Embryonic facial prominence (tissue), 1 donor: ENCODE results near the gene MAST4.

Source experiments
- DNase-seq: peaks from one replicate; pipeline ENCODE4 v3.0.0-alpha.2; 2016; ENCODE audit errors: extremely low spot score

The MAST4 gene

DNA sequence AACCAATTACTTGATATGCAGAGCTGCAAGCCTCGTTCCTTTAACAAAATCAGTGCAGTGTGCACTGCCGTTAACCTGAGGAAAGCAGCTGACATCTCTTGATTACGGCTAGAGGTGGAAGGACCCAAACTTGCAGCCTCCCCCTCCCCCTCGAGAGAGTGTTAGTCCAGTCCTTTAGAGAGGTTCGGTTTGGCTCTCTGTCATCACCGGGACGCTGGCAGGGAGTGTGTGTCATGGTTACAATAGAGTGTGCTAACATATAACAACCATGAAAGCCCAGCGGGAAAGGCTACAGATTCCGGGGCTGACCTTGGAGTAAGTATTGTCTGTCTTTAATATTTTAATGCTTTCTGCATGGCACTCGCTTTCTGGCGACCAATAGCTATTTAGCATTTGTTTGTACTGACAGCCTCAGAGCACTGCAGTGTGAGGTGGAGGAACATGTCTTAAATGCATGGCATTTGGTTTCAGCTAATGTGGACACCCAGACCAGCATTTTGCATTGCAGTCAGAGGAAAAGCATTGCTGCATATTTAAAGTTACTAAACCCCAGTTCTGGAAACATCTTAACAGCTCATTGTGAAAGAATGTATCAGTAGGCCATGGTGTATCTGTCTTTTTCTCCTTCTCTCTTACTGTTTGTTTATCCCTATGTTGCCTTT is 362.9 kb downstream of the MAST4 start:
- DNase-seq, result no peak

- no peak for DNase-seq
These were observed 363.5 kb downstream of the MAST4 start for GRCh38 chr5:66959653-66960052.

- no peak for DNase-seq
These were observed 364.4 kb downstream of the MAST4 start for GRCh38 chr5:66960369-66961137.

GRCh38 chr5:66963559-66963971 is 367.4 kb downstream of the MAST4 start:
- no peak for DNase-seq

DNA sequence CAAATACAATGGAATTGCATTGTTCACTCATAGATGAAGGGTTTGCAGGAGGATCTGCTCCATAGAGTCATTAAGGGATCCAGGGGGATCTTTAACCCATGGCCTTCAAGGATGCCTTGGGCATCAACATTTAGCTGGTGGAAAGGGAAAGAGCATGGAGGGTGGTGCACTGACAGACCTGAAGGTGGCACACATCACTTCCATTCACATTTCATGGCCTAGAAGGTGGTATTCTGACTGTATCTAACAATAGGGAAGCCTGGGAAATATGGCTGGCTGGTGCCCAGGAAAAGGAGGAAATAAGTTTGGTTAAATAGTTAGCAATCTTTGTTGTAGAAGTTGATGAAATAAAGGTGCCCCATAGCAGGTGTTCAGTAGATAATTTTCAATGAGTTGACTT is 370.2 kb downstream of the MAST4 start:
- DNase-seq, result no peak

DNA sequence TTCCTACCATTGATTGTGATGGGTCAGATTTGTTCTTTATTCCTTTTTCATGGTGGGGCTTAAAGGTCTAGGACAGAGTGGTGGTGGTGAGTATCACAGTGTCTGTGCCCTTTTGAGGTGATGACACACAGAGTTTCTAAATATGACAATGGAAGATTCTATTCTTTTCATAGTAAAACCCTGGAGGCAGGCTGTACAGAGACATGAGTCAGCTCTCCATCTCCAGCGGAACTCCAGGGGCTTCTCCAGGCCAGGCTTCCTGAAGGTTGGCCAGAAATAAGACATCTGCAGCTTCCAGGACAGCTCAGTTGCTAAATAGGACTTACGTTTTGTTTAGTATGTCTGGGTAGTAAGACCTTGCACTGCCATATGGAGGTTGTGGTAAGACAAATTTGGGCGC is 370.9 kb downstream of the MAST4 start:
- no peak for DNase-seq

DNA sequence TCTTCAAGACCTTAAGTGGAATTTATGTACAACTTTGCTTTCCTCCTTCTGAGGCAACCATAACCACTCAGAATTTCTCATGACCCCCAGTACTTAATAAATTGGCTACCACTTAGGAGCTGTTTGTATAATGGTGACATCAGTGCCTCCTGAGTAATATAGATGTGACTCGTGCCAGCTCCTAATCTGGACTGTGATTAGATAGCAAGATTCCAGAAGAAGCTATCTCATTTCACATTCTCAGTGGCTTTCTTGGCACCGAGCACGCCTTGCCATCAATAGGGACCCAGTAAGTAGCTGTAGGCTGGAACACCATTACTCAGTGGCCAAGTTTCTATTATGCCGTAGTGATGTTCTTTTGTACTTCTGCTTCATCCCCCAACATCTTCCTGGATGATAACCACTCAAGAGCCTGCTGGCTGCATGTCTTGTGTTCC is 371.7 kb downstream of the MAST4 start:
- DNase-seq, result no peak

DNA sequence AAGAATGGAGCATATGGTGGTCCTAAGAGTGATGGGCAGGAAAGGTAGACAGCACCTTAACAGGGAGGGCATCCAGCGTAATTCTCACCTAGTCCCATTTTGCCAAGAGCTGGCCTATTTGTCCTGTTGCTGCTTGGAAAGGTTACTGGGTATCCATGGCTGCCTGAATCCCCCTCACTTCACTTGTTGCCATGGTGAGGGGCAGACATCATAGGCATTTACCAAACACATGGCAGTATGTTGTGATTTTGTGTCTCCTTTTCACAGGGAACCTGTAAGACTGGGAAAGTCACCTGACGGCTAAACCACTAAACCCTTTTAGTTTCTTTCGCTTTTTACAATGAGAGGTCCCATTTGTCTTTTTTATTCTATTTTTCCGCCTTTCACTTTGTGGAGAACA is 373.3 kb downstream of the MAST4 start:
- no peak for DNase-seq

GRCh38 chr5:66969963-66970362 is 373.8 kb downstream of the MAST4 start:
- no peak for DNase-seq

- no peak for DNase-seq
These were observed 375.8 kb downstream of the MAST4 start for GRCh38 chr5:66972004-66972403.

DNA sequence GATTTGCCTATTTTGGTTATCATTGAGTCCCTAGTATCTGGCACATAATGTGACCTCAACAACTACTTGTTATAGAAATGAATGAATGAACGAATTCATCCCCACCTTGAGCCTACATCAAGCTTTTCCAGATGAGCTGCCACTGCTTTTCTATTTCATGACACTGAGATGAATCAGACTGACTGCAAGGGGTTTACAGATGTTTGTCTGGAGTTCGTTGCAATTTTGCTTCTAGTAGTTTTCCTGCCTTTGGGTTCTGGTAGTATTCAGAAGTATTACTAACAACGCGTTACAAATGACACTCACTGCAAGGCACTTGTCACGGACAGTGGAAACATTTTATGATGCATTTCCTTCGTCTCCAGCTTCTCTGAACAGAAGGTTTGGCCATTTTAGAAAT is 378.1 kb downstream of the MAST4 start:
- DNase-seq, result no peak

- no peak for DNase-seq
These were observed 379.9 kb downstream of the MAST4 start for GRCh38 chr5:66976108-66976507.

- DNase-seq, result no peak
These were observed 383.5 kb downstream of the MAST4 start for GRCh38 chr5:66979738-66980137.

- DNase-seq, result no peak
These were observed 385.3 kb downstream of the MAST4 start for GRCh38 chr5:66981266-66982055.

- no peak for DNase-seq
These were observed 385.8 kb downstream of the MAST4 start for GRCh38 chr5:66982056-66982387.

DNA sequence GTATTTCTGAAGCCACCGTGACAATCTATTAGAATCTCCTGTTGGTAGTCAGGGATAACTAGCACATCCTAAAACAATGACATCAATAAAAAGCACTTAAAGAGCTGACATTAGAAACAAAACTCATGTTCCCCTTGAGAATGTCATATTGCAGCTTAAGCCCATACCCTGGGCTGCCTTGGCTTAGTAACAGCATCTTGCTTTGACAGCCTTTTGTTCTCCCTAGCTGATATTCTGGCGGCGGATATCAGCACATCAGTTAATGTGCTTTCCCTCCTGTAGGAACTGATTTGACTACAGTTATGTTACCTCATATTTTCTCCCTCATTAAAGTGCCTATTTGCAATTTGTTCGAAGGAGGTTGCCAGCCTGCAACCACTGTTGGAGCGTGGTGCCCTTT is 386.3 kb downstream of the MAST4 start:
- DNase-seq, result no peak

- no peak for DNase-seq
These were observed 389.2 kb downstream of the MAST4 start for GRCh38 chr5:66985417-66985816.

DNA sequence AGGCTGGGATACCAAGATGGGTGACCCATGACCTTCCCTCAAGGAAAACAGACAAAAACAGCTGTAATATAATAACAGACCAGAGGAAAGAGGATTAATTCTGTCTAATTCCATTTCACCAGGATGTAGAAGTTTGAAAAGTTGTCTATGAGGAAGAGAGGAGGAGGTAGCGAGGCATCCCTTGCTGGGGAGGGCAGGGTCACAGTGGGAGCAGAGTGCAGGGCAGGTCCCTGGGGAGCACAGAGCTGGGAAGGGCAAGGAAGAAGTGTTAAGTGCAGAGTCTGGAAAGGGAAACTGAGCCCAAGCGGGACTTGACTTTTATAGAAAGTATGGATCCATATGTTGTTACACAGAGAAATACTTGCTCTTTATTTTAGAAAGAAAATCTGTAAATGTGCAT is 389.8 kb downstream of the MAST4 start:
- no peak for DNase-seq

- DNase-seq, result no peak
These were observed 390.3 kb downstream of the MAST4 start for GRCh38 chr5:66986534-66986933.

DNA sequence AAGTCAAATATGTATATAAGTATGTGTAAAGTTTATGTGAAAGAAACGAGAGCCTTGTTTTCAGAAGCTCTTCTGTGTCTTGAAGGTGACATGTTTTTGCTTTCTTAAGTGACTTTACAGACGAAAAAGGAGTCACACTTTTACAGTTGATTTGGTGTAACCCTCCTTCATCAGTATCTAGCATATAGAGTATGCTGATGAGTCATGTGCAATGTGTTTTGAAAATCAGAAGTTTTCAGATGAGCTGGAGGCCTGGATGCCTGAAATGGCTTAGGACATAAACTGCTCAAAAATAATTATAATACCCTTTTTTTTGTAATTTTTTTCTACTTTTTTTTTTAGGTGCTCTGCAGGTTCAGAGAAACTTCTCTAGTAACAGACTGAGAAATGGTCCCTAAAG is 390.9 kb downstream of the MAST4 start:
- DNase-seq, result no peak

DNA sequence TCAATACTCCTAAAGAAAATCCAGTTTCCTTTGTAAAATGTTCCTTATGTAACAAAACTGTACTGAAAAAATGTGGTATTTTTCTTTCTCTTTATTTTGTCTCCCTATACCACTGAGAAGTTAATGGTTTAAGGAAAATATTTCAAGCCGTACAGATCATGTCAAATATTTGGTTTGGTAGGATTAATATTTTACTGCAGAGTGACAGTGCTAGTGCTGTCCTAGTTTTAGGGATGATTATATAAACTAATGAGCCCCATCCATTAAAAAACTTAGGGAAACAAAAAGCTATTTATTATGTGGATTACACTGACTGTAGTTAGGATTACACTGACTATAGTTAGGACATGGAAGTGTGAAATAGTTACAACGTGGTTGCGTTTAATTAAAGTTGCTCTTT is 391.3 kb downstream of the MAST4 start:
- no peak for DNase-seq

DNA sequence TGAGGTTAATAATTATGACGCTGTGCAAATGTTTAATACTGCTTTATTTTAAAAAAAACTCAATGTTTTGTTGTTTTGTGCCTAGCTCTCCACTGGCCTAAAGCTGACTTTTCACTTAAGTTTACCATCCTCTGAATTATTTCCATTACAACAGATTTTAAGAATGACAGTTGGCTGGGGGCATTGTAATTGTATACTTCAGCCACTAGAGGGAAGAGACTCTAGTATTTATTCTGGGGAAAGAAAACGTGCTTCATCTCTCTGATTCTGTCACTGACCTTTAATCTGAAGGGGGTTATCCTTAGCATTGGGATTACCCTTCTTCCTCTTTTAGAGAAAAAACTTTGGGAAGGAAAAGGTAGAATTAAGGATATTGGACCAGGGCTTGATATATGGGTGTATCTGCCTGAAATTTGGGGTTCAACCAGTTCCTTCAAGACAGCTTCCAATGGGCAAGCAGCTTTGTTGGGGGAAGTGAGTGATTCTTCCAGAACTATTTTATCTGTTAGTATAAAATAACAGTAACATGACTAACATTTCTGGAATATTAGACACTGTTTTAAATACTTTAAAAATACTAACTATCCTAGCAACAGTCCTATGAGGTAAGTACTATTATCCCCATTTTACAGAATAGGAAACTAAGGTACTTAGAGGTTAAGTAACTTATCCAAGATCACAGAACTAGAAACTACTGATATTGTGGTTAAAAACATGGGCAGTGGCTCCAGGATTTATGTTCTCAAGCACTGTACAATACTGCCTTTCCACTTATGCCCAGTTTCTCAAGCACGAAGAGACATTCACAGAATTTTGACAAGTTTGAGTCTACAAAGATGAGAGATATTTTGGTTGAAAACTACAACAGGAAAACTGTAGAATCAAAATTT is 392.0 kb downstream of the MAST4 start:
- DNase-seq, result no peak
